Neural progenitor cell (in vitro differentiated cells): ENCODE data around the gene ADRA2C. TPM values are rescaled to one million over a fixed set of nuclear protein-coding genes. Genes with fewer than 3 reads are reported as not detected.

Source experiments
- DNase-seq: peaks from one replicate; pipeline ENCODE4 v3.0.0-alpha.2; 2016; ENCODE audit warnings: low spot score
- H2AFZ ChIP-seq: fragments of 200-600 bp; sonication (generic); replicated peaks from 2 replicates; pipeline ENCODE4 v1.6.1; 2016; ENCODE audit warnings: antibody characterized with exemption
- H3F3A ChIP-seq: fragments of 200-600 bp; sonication (generic); 2 replicates; pipeline ENCODE4 v1.6.1; 2016; ENCODE audit warnings: antibody characterized with exemption, low read depth
- H3K27ac ChIP-seq: fragments of 200-600 bp; sonication (generic); 2 replicates; pipeline ENCODE4 v1.5.1; 2016; ENCODE audit warnings: mild to moderate bottlenecking
- H3K27me3 ChIP-seq: fragments of 200-600 bp; sonication (generic); 2 replicates; pipeline ENCODE4 v1.6.1; 2016; ENCODE audit warnings: mild to moderate bottlenecking, moderate library complexity
- H3K36me3 ChIP-seq: fragments of 200-600 bp; sonication (generic); 2 replicates; pipeline ENCODE4 v1.5.1; 2016
- H3K4me1 ChIP-seq: fragments of 200-600 bp; sonication (generic); 2 replicates; pipeline ENCODE4 v1.6.1; 2016; ENCODE audit warnings: mixed run types
- H3K4me2 ChIP-seq: fragments of 200-600 bp; sonication (generic); 2 replicates; pipeline ENCODE4 v1.6.1; 2016
- H3K4me3 ChIP-seq: fragments of 200-600 bp; sonication (generic); 2 replicates; pipeline ENCODE4 v1.5.1; 2016
- H3K79me2 ChIP-seq: fragments of 200-600 bp; sonication (generic); 2 replicates; pipeline ENCODE4 v1.6.1; 2016; ENCODE audit warnings: low read depth
- H3K9ac ChIP-seq: fragments of 200-600 bp; sonication (generic); 2 replicates; pipeline ENCODE4 v1.6.1; 2016
- H3K9me3 ChIP-seq: fragments of 200-600 bp; sonication (generic); 2 replicates; pipeline ENCODE4 v1.5.1; 2016; ENCODE audit warnings: low read depth
- H4K20me1 ChIP-seq: fragments of 200-600 bp; sonication (generic); 2 replicates; pipeline ENCODE4 v1.6.1; 2016; ENCODE audit warnings: low read depth
- H3K27ac Mint-ChIP-seq: 3 replicates; pipeline ENCODE4 v1.8.0; 2021; ENCODE audit warnings: mixed read lengths
- H3K27me3 Mint-ChIP-seq: 2 replicates; pipeline ENCODE4 v1.8.0; 2022; ENCODE audit warnings: low read depth, mild to moderate bottlenecking, inconsistent platforms, moderate library complexity, mixed read lengths; ENCODE audit not compliant: insufficient read depth
- H3K36me3 Mint-ChIP-seq: 3 replicates; pipeline ENCODE4 v1.8.0; 2021; ENCODE audit warnings: mixed read lengths
- H3K4me1 Mint-ChIP-seq: 3 replicates; pipeline ENCODE4 v1.8.0; 2021; ENCODE audit warnings: mixed read lengths
- H3K4me3 Mint-ChIP-seq: 3 replicates; pipeline ENCODE4 v1.8.0; 2021; ENCODE audit warnings: mild to moderate bottlenecking, moderate library complexity, mixed read lengths
- H3K9me3 Mint-ChIP-seq: 3 replicates; pipeline ENCODE4 v1.8.0; 2020; ENCODE audit warnings: mixed read lengths
- EZH2 ChIP-seq: fragments of 200-600 bp; sonication (generic); IDR thresholded peaks from 2 replicates; pipeline ENCODE4 v1.6.1; 2017; ENCODE audit warnings: antibody characterized with exemption, mild to moderate bottlenecking, moderate library complexity
- EZH2phosphoT487 ChIP-seq: fragments of 200-600 bp; sonication (generic); IDR thresholded peaks from 2 replicates; pipeline ENCODE4 v1.6.1; 2017; ENCODE audit warnings: antibody characterized with exemption
- total RNA-seq: library from RNA; depleted of rRNA; stranded (reverse); fragments of >200 nt; gene quantifications from 2 replicates; pipeline ENCODE4 v1.2.3, GENCODE V29; 2015; ENCODE audit warnings: low replicate concordance
- TF ChIP-seq, protein P1 (sequence below): fragments of 200-600 bp; sonication (generic); IDR thresholded peaks from 2 replicates; pipeline ENCODE4 v1.5.1; 2017; ENCODE audit warnings: antibody characterized with exemption, mild to moderate bottlenecking

Gene ADRA2C
- total RNA-seq, 1 donor from 2014 or later, result 2.5 TPM

DNA sequence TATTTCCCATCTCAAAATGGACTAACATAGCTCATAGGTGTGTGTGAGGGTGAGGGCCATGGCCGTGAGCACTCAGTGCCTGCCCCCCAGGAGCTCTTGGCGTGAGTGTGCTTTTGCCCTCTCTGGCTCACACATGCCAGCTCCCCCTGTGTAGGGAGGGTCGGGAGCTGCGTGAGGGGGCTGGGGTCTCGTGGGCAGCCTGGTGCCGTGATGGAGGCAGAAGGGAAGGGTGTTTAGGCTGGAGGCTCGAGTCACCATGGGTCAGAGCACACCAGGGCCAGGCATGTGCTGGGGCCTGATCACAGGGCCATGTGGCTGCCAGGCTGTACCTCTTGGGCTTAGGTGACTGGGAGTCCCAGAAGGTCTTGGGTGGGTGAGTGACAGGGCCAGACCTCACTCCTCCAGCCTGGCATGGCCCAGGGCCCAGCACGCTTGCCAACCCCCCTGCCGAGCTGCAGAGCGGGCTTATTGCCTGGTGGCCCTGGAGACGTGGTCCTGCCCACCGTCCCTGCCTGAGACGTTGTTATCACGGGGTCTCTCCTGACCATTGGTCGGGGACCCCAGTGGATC is 44.0 kb downstream of the ADRA2C start:
- Histone ChIP-seq H3K4me2 (no peak overlapping the region), H3K79me2 (no peaks in the 10 kb centered on the region), H3K4me1 (peaks cover 27% of the 10 kb centered on the region), H3K27me3 (no peaks in the 10 kb centered on the region), H2AFZ (no peak overlapping the region), H3K36me3 (no peaks in the 10 kb centered on the region), H4K20me1 (no peaks in the 10 kb centered on the region), H3F3A (peaks cover 24% of the 10 kb centered on the region), H3K27ac (no peak overlapping the region), H3K4me3 (no peak overlapping the region), H3K9ac (no peak overlapping the region), H3K9me3 (no peaks in the 10 kb centered on the region)
- H3K4me1 Mint-ChIP-seq, result peaks cover 31% of the 10 kb centered on the region
- H3K9me3 Mint-ChIP-seq, result peaks cover 3% of the 10 kb centered on the region
- no peak for DNase-seq
- no peaks in the 10 kb centered on the region for H3K36me3 Mint-ChIP-seq
- H3K4me3 Mint-ChIP-seq, result no peak overlapping the region
- no peak overlapping the region for H3K27ac Mint-ChIP-seq
- peaks cover 32% of the 10 kb centered on the region for H3K27me3 Mint-ChIP-seq
- no peak for TF ChIP-seq EZH2phosphoT487
- TF ChIP-seq EZH2, result no peak
- TF ChIP-seq, protein P1, sequence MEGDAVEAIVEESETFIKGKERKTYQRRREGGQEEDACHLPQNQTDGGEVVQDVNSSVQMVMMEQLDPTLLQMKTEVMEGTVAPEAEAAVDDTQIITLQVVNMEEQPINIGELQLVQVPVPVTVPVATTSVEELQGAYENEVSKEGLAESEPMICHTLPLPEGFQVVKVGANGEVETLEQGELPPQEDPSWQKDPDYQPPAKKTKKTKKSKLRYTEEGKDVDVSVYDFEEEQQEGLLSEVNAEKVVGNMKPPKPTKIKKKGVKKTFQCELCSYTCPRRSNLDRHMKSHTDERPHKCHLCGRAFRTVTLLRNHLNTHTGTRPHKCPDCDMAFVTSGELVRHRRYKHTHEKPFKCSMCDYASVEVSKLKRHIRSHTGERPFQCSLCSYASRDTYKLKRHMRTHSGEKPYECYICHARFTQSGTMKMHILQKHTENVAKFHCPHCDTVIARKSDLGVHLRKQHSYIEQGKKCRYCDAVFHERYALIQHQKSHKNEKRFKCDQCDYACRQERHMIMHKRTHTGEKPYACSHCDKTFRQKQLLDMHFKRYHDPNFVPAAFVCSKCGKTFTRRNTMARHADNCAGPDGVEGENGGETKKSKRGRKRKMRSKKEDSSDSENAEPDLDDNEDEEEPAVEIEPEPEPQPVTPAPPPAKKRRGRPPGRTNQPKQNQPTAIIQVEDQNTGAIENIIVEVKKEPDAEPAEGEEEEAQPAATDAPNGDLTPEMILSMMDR, result no peak

DNA sequence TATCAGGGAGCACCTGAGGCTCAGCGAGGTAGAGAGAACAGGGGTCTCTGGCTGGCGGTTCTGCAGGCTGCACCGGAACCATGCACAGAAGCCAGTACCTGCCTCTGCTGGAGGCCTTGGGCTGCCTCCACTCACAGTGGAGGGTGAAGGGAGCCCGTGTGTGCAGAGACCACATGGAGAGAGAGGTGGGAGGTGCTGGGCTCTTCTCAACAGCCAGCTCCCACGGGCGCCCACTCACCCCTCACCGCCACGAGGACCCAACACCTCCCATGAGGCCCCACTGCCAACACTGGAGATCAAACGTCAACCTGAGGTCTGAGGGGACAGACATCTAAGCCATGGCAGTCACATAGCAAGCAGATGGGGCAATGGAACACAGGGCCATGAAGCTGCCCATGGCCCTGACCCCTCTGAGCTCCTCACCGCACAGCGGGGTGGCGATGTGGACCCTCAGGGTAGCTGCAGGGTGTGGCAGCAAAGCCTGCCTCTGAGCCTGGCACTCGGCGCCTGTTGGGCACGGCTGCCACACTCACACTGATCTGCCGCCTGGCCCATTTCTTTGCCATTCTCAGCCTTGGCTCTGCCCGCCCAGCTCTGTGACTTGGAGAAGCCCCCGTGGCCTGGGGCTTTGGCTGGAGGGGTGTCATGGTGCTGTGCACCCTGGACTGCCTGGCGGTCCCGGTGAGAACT is 44.8 kb downstream of the ADRA2C start:
- Mint-ChIP-seq H3K36me3 (no peaks in the 10 kb centered on the region), H3K4me3 (no peak overlapping the region), H3K9me3 (peaks cover 3% of the 10 kb centered on the region), H3K27me3 (peaks cover 30% of the 10 kb centered on the region), H3K4me1 (peaks cover 31% of the 10 kb centered on the region), H3K27ac (no peak overlapping the region)
- Histone ChIP-seq H3K9me3 (no peaks in the 10 kb centered on the region), H3F3A (peaks cover 24% of the 10 kb centered on the region), H3K79me2 (no peaks in the 10 kb centered on the region), H3K4me1 (peaks cover 27% of the 10 kb centered on the region), H3K27ac (no peak overlapping the region), H2AFZ (no peak overlapping the region), H3K4me3 (no peak overlapping the region), H3K9ac (no peak overlapping the region), H3K4me2 (no peak overlapping the region), H3K27me3 (no peaks in the 10 kb centered on the region), H4K20me1 (no peaks in the 10 kb centered on the region), H3K36me3 (no peaks in the 10 kb centered on the region)
- DNase-seq, result no peak
- TF ChIP-seq EZH2phosphoT487, result no peak
- no peak for TF ChIP-seq EZH2
- TF ChIP-seq, protein P1, result no peak

DNA sequence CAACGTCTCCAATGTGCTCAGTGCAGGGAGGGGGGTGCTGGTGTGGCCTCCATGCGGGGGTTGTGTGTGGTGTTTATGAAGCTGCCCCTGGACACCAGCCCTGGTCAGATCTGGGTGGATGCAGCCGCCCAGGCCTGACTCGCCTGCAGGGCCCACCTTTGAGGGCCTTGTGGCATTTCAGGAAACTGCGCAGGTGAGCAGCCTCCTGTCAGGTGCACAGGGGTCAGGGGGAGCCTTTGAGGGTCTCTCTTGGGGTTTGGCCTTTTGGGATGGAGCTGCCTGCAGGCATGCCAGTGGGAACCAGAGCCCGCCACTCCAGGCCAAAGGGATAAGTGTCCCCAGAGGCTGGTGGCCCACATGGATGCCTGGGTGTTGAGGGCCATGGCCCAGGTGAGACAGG is 45.4 kb downstream of the ADRA2C start:
- Histone ChIP-seq H3K4me2 (no peak overlapping the region), H3K27me3 (no peaks in the 10 kb centered on the region), H4K20me1 (no peaks in the 10 kb centered on the region), H3F3A (peaks cover 24% of the 10 kb centered on the region), H3K27ac (no peak overlapping the region), H3K36me3 (no peaks in the 10 kb centered on the region), H3K79me2 (no peaks in the 10 kb centered on the region), H3K4me3 (no peak overlapping the region), H3K9me3 (no peaks in the 10 kb centered on the region), H3K9ac (no peak overlapping the region), H3K4me1 (peaks cover 27% of the 10 kb centered on the region), H2AFZ (no peak overlapping the region)
- peaks cover 27% of the 10 kb centered on the region for H3K4me1 Mint-ChIP-seq
- no peak overlapping the region for H3K27ac Mint-ChIP-seq
- H3K9me3 Mint-ChIP-seq, result peaks cover 3% of the 10 kb centered on the region
- peaks cover 27% of the 10 kb centered on the region for H3K27me3 Mint-ChIP-seq
- no peak for DNase-seq
- no peaks in the 10 kb centered on the region for H3K36me3 Mint-ChIP-seq
- no peak overlapping the region for H3K4me3 Mint-ChIP-seq
- TF ChIP-seq EZH2, result no peak
- TF ChIP-seq, protein P1, result no peak
- TF ChIP-seq EZH2phosphoT487, result no peak
